DMS153 treated with DMSO at 0.1 percent for 48 hours (cell line): ENCODE results near the gene MAPRE3.
"Not testable (repeated sequence)": the region's sequence is repeated elsewhere in the genome, so short reads cannot be mapped to it uniquely, and the experiment has no call there.

Experiments
- DNase-seq: peaks from one replicate; lab custom pipeline; 2025; ENCODE audit not compliant: unreplicated experiment; lab: John Stamatoyannopoulos, UW

Gene MAPRE3

GRCh38 chr2:27067385-27067784 lies 96.9 kb downstream of the MAPRE3 start:
- DNase-seq, result no peak

- DNase-seq, result no peak
These were observed 99.0 kb downstream of the MAPRE3 start for GRCh38 chr2:27069436-27069835.

GRCh38 chr2:27069961-27070618 lies 99.7 kb downstream of the MAPRE3 start:
- no peak for DNase-seq

- no peak for DNase-seq
These were observed 100.3 kb downstream of the MAPRE3 start for GRCh38 chr2:27070653-27071276.

GRCh38 chr2:27071277-27071989 lies 101.0 kb downstream of the MAPRE3 start, which contains the start of gene OST4:
OST4 (minus strand) TSS chr2:27071654.
- peak; percentile 73 for DNase-seq

- DNase-seq, result no peak
These were observed 101.8 kb downstream of the MAPRE3 start for GRCh38 chr2:27071990-27072830.

- no peak for DNase-seq
These were observed 102.5 kb downstream of the MAPRE3 start for GRCh38 chr2:27072920-27073319.

- DNase-seq, result no peak
These were observed 103.3 kb downstream of the MAPRE3 start for GRCh38 chr2:27073782-27074181.

GRCh38 chr2:27074738-27075565 lies 104.5 kb downstream of the MAPRE3 start:
- no peak for DNase-seq

- DNase-seq, result not testable (repeated sequence)
These were observed 105.1 kb downstream of the MAPRE3 start for GRCh38 chr2:27075566-27075871.

- no peak for DNase-seq
These were observed 105.9 kb downstream of the MAPRE3 start for GRCh38 chr2:27076323-27076722.
